Stimulated activated naive CD8-positive, alpha-beta T cell treated with anti-CD3 and anti-CD28 coated beads, Interleukin-15, amount 100 ng/mL, for 72 hours (primary cell): ENCODE measurements around the gene ARL6IP1.
"Not testable (repeated sequence)": the region's sequence is repeated elsewhere in the genome, so short reads cannot be mapped to it uniquely, and the experiment has no call there.

ENCODE experiments used
- ATAC-seq: fragments of 150-1000 bp; cut with Tn5 transposase; 2 replicates; pipeline ENCODE4 v1.10.0; 2021; ENCODE audit warnings: mild to moderate bottlenecking, moderate library complexity
- DNase-seq, 2 donors: peaks; one replicate each; pipeline ENCODE4 v3.0.0; 2021 to 2022
- H3K27ac Mint-ChIP-seq, 2 donors: one replicate each; pipeline ENCODE4 v1.8.0; 2022; ENCODE audit warnings: mild to moderate bottlenecking in 2 of 2, mixed read lengths in 2 of 2, moderate library complexity in 2 of 2
- H3K27me3 Mint-ChIP-seq: one replicate; pipeline ENCODE4 v1.8.0; 2022; ENCODE audit warnings: mixed read lengths
- H3K4me1 Mint-ChIP-seq: one replicate; pipeline ENCODE4 v1.8.0; 2022; ENCODE audit warnings: mild to moderate bottlenecking, mixed read lengths
- H3K4me3 Mint-ChIP-seq, 2 donors: one replicate each; pipeline ENCODE4 v1.8.0; 2022; ENCODE audit warnings: mild to moderate bottlenecking in 2 of 2, mixed read lengths in 2 of 2, moderate library complexity in 1 of 2
- H3K9me3 Mint-ChIP-seq, 2 donors: one replicate each; pipeline ENCODE4 v1.8.0; 2022; ENCODE audit warnings: mixed read lengths in 2 of 2

Gene ARL6IP1

DNA sequence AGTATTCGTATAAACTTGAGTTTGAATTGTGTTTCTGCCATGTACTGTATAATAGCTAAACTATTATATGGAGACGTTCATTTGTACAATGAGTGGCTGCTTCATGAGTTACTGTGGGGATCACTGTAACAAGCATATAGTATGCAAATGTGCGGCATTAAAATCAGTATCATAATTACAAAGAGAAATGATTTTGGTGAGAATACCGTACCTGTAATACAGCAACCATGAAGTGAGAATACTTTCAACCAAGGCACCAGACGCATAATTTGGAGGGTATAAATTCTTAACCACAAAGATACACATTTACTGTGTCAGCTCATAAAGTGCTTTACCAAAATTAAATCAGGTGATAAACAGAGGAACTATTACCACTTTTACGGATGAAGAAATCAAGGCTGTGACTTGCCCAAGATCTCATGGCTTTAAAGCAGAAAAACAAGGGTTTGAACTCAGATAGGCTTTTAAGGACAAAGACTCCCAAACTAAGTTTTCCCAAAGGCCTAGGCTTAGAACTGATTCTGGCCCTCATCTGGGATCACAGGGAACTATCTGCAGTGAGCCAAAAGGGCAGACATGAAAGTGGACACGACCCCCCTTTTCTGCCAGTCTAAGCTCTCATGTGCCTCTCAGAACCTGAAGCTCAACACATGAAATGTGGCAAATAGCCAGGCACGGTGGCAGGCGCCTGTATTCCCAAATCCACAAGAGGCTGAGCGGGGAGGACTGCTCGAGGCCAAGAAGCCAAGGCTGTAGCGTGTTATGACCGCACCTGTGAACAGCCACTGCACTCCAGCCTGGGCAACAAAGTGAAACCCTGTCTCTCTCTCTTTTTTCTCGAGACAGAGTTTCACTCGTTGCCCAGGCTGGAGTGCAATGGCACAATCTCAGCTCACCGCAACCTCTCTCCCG lies 17.7 kb downstream of the ARL6IP1 start:
- Mint-ChIP-seq H3K4me1 (peaks cover 57% of the 10 kb centered on the region), H3K27me3 (no peaks in the 10 kb centered on the region), H3K9me3 (no peaks in the 10 kb centered on the region), H3K4me3 (no peak overlapping the region), H3K27ac (no peak overlapping the region)
- no peak for DNase-seq
- no peak for ATAC-seq

DNA sequence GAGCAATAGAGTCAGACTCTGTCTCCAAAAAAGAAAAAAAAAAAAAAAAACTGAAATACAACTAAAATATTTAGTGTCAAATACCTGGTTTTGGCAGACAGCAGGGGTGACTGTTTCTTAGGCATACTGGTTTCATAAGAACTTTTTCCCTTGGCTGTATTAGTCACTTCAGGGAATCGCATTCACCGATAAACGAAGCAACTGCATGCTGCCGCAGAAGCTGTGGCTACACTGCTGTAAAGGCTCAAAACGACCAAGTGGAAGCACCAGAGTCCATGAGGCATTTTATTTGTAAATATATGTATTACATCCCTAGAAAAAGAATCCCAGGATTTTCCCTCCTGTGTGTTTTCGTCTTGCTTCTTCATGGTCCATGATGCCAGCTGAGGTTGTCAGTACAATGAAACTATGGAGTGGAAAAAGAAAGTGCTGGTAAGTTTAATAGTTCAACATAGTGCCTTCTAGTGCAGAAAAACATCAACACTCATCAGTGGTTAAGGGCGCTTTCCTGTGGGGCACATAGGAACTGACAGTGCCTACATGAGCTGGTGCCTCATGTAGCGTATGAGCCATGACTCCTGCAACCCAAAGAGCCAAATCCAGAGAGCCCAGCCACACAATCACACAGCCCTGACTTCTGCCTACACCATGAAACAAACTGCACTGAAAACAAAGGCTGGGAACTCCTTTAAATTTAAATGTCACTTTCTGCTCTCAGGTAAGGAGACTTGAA lies 18.5 kb downstream of the ARL6IP1 start:
- ATAC-seq (peak; percentile 29), DNase-seq (no peak)
- peaks cover 49% of the 10 kb centered on the region for H3K4me1 Mint-ChIP-seq
- H3K27me3 Mint-ChIP-seq, result no peaks in the 10 kb centered on the region
- peak overlapping the region in 1 of 2 donors; percentile 31 for H3K27ac Mint-ChIP-seq
- peak overlapping the region in 1 of 2 donors; percentile 22 for H3K4me3 Mint-ChIP-seq
- no peaks in the 10 kb centered on the region for H3K9me3 Mint-ChIP-seq

DNA sequence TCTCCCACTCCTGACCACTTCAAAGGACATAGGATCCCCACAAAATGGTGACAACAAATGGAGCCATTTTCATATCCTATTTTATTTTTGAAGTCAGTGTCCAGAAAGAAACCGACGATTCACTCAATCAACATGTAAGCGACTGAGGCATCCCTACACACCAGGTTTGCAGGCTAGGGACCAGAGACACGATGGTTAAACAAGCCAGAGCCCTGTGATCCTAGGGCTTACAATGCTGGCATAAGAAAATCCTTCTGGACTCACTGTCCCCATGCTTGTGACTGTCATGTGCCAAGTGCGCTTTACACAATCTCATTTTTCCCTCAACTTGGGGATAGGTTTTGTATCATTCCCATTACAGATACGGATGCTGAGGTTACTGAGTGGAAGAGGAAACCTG lies 20.1 kb downstream of the ARL6IP1 start:
- H3K9me3 Mint-ChIP-seq, DNase-seq, H3K27ac Mint-ChIP-seq, H3K27me3 Mint-ChIP-seq, ATAC-seq, H3K4me3 Mint-ChIP-seq: not testable (repeated sequence)
- peaks cover 32% of the 10 kb centered on the region for H3K4me1 Mint-ChIP-seq

DNA sequence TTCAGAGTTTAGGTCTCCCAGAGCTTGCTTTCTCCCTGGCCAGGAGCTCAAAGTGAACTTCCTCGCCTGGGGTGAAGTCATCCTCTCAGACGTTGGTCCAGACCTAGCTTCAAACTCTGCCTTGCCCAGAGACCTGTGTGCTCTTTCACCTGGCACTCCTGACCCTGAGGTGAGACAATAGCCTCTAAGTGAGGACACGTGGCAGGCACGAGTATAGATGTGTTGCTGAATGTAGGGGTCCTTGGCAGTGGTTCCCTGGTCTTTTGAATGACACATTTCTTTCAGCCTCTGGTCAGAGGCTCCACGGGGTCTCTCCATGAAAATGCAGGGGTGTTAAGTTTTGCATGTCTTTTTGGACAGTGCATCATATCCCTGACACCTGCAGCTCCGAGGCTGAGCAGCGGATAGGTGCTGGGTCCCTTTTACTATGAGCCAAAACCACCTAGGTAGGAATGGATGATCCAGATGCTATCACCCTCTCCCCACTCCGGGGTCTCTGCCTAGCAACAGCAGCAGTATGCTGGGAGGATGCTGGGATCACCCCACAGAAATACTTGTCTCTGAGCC lies 20.8 kb downstream of the ARL6IP1 start:
- DNase-seq, H3K9me3 Mint-ChIP-seq, H3K27me3 Mint-ChIP-seq, H3K4me3 Mint-ChIP-seq: not testable (repeated sequence)
- ATAC-seq, result peak; percentile 35
- peaks cover 25% of the 10 kb centered on the region for H3K4me1 Mint-ChIP-seq
- H3K27ac Mint-ChIP-seq, result peak overlapping the region in 1 of 2 donors; percentile 27

DNA sequence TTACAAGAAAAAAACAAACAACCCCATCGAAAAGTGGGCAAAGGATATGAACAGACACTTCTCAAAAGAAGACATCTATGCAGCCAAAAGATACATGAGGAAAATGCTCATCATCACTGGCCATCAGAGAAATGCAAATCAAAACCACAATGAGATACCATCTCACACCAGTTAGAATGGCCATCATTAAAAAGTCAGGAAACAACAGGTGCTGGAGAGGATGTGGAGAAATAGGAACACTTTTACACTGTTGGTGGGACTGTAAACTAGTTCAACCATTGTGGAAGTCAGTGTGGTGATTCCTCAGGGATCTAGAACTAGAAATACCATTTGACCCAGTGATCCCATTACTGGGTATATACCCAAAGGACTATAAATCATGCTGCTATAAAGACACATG lies 23.7 kb downstream of the ARL6IP1 start:
- DNase-seq, H3K4me1 Mint-ChIP-seq, H3K9me3 Mint-ChIP-seq: not testable (repeated sequence)

DNA sequence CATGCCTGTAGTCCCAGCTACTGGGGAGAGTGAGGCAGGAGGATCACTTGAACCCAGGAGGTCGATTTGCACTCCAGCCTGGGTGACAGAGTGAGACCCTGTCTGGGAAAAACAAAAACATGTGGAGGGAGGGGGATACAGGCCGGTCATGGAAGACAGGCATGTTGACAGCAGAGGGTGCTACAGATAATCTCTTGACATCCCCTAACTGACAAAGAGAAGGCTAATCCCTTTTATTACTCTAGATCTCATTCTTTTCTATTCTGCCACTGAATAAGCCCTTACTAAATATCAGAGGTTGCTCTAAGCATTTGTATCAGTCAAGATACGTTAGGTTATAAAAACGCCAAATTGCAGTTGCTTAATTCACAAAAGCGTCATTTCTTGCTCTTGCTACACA lies 25.0 kb downstream of the ARL6IP1 start:
- H3K4me3 Mint-ChIP-seq, H3K27ac Mint-ChIP-seq, DNase-seq, H3K27me3 Mint-ChIP-seq, ATAC-seq, H3K4me1 Mint-ChIP-seq, H3K9me3 Mint-ChIP-seq: not testable (repeated sequence)

More for the DNA sequence above, 23.7 kb downstream of the ARL6IP1 start:
- not testable (repeated sequence) for H3K27ac Mint-ChIP-seq, ATAC-seq, H3K27me3 Mint-ChIP-seq, H3K4me3 Mint-ChIP-seq

DNA sequence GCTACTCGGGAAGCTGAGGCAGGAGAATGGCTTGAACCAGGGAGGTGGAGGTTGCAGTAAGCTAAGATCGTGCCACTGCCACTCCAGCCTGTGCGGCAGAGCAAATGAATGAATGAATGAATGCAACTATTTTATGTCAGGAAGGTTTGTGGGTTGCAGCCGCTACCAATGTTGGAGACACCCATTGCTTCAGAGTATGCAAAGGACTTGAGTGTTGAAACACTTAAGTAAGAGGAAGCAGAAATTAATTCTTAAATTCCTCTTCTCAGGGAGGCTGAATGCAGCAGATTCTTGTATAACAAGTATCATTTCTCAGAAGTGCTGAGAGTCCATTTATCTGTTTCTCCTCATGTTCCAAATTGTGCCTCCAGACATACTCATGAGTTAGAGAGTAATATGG lies 26.7 kb downstream of the ARL6IP1 start:
- H3K4me3 Mint-ChIP-seq, H3K27me3 Mint-ChIP-seq, ATAC-seq, DNase-seq, H3K27ac Mint-ChIP-seq, H3K4me1 Mint-ChIP-seq: not testable (repeated sequence)
- peaks cover 5 to 13% of the 10 kb centered on the region in 2 donors for H3K9me3 Mint-ChIP-seq

DNA sequence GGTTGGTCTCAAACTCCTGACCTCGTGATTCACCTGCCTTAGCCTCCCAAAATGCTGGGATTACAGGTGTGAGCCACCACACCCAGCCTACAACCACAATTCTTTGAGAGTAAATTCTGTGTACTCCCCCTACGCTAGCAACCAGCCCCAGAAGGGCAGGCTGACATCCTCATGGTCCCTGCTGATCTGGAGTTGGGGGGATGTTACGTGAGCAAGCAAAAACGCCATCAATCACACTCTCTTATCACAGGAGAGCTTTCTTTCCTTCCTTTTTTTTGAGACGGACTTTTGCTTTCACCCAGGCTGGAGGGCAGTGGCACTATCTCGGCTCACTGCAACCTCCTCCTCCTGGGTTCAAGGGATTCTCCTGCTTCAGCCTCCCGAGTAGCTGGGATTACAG lies 29.2 kb downstream of the ARL6IP1 start:
- peak overlapping the region; percentile 34 to 82 for H3K27ac Mint-ChIP-seq
- H3K4me1 Mint-ChIP-seq, result peaks cover 16% of the 10 kb centered on the region
- DNase-seq, H3K4me3 Mint-ChIP-seq, ATAC-seq, H3K27me3 Mint-ChIP-seq: not testable (repeated sequence)
- H3K9me3 Mint-ChIP-seq, result peaks cover 5 to 13% of the 10 kb centered on the region in 2 donors

DNA sequence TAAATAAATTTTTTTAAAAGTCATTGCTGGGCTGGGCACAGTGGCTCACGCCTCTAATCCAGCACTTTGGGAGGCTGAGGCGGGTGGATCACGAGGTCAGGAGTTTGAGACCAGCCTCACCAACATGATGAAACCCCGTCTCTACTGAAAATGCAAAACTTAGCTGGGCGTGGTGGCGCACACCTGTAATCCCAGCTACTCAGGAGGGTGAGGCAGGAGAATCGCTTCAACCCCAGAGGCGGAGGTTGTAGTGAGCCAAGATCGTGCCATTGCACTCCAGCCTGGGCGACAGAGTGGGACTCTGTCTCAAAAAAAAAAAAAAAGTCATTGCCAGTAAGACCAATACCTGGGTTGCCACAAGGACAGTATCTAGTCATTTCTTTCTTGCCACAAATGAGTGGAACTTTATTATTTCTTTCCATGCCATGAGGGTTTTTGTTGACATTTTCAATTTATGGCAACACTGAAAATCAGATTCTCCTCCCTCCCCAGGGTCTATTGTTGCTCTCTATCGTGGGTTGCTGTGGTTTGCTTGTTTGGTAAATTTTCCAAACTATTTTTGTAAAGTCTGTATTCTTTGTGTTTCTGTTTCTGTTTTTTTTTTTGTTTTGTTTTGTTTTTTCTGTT lies 30.9 kb downstream of the ARL6IP1 start:
- peak overlapping the region; percentile 16 to 80 for H3K27ac Mint-ChIP-seq
- peak; percentile 75 for ATAC-seq
- H3K9me3 Mint-ChIP-seq, result peaks cover 5 to 13% of the 10 kb centered on the region in 2 donors
- H3K4me3 Mint-ChIP-seq, result peak overlapping the region in 1 of 2 donors; percentile 51
- H3K4me1 Mint-ChIP-seq, result peaks cover 20% of the 10 kb centered on the region
- DNase-seq, H3K27me3 Mint-ChIP-seq: not testable (repeated sequence)

DNA sequence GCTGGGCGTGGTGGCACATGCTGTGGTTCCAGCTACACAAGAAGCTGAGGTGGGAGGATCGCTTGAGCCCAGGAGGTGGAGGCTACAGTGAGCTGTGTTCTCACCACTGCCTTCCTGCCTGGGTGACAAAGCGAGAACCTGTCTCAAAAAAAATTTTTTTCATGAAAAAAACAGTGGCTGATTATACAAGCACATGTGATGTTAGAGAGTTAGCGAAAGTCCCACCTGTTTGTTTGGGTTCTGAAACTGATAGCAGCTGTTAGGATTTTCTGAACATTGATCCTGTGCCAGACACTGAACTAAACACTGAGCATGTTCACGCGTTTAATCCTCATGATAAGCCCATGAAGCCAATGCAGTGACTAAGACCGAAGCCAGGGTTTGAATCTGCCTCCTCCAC lies 34.1 kb downstream of the ARL6IP1 start:
- peak; percentile 89 for ATAC-seq
- not testable (repeated sequence) for H3K27me3 Mint-ChIP-seq, H3K4me3 Mint-ChIP-seq, H3K27ac Mint-ChIP-seq
- peaks cover 20% of the 10 kb centered on the region for H3K4me1 Mint-ChIP-seq
- DNase-seq, result peak in 1 of 2 donors; percentile 61
- H3K9me3 Mint-ChIP-seq, result peaks cover 5 to 11% of the 10 kb centered on the region in 2 donors

DNA sequence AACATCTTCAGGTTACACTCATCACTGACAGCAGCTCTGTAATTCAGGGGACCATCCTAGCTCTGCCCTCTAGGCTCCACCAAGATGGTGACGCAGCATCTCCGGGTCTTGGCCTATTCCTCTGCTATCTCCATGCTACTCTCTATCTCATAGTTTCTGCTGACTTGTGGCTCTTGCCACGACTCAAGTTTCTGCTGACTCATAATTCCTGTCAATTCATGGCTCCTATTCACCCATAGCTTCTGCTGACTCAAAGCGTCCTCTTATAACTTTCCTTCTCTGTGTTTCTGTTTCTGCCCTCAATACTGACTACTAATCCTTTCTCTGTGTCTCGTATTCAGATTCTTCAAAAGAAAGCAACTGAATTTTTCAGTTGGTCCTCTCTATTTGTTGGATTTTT lies 38.6 kb downstream of the ARL6IP1 start:
- peak; percentile 28 for ATAC-seq
- H3K27me3 Mint-ChIP-seq, H3K4me3 Mint-ChIP-seq, H3K9me3 Mint-ChIP-seq, H3K27ac Mint-ChIP-seq, DNase-seq: not testable (repeated sequence)
- peaks cover 24% of the 10 kb centered on the region for H3K4me1 Mint-ChIP-seq

DNA sequence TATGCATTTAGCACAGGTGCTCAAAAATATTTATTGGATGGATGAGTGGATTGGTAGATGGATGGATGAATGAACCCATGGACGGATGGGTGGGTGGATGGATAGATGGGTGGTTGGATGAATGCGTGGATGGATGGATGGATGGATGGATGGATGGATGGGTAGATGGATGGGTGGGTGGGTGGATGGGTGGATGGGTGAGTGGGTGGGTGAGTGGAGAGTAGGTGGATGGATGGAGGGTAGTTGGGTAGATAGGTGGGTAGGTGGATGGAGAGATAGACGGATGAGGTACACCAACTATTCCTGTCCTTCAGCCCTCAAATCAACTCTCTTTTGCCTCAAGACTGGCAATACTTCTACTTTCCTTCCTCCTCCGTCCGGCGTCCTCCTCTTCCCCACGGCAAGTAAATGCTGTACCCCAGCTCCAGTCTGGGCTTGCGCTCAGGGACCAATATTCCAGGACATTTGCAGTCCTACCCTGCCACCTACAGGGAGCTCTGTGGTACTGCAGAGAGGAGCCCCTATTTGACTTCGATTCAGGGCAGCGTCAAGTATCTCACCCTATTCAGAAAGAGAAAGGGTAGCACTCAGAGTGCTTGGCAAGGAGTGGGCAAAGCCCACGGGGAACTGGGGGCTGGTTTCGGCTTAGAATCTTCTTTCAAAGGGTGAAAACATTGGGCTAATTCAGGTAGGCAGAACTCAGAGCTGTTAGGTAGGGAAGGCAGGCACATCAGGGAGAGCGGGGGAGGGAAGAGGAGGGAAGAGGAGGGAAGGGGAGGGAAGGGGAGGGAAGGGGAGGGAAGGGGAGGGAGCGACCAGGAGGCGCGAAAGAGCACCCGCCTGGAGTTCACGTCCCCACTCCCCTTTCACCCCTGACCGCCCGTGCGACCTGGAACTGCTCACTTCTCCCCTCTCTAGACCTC lies 41.5 kb downstream of the ARL6IP1 start:
- Mint-ChIP-seq H3K4me1 (peaks cover 33% of the 10 kb centered on the region), H3K4me3 (peak overlapping the region in 1 of 2 donors; percentile 55), H3K27ac (peak overlapping the region in 1 of 2 donors; percentile 91)
- not testable (repeated sequence) for H3K27me3 Mint-ChIP-seq, H3K9me3 Mint-ChIP-seq
- DNase-seq (peak; percentile 65 to 71), ATAC-seq (peak; percentile 83)

DNA sequence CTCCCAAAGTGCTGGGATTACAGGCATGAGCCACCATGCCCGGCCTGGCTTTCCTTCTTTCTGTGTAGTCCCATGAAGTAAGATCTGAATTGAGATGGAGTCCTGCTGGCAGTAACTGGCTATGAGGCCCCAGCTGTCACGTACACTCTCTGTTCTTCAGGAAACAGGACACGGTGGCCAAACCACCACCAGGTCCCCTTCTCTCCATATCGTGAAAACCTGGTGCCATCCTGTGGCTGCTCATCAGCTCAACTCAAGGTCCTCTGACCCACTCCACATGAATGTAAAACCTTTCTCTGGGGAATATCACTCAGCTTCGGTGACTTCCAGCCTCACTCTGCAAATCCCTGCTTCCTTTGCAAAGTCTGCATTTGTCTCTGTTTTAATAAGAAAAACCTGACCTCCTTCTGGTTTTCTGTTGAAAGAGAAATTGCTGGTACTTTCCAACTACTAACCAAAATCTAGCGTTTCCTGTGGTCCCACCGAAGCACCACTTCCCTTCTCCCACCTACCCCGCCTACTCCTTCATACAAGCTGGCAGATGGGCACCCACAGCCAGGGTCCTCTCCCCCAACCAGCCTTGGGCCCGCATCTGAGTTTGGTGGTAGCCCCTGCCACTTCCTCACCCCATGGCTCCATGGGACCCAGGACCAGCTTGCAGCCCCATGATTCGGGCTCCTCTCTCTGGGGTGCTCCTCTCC lies 43.2 kb downstream of the ARL6IP1 start:
- H3K9me3 Mint-ChIP-seq, H3K27me3 Mint-ChIP-seq, H3K27ac Mint-ChIP-seq: not testable (repeated sequence)
- Mint-ChIP-seq H3K4me3 (peak overlapping the region; percentile 9 to 36), H3K4me1 (peaks cover 33% of the 10 kb centered on the region)
- ATAC-seq (peak; percentile 79), DNase-seq (peak in 1 of 2 donors; percentile 30)

DNA sequence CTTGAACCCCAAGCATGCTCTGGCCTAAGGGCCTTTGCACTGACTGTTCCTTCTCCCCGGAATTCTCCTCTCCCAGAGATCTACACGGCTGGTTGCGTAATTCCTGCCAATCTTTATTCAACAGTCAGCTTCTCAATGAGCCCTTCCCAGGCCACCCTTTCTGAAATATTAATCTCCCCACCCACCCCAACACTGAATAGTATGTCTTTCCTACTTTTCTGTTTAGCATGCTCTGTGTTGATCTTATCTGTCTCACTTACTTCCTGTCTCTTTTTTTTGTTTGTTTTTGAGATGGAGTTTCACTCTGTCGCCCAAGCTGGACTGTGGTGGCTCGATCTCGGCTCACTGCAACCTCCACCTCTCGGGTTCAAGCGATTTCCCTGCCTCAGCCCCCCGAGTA lies 44.7 kb downstream of the ARL6IP1 start:
- not testable (repeated sequence) for DNase-seq, H3K27ac Mint-ChIP-seq, H3K9me3 Mint-ChIP-seq, H3K27me3 Mint-ChIP-seq, ATAC-seq
- H3K4me3 Mint-ChIP-seq, result peak overlapping the region in 1 of 2 donors; percentile 54
- peaks cover 33% of the 10 kb centered on the region for H3K4me1 Mint-ChIP-seq
